ENCODE results near the gene HCN4.

The HCN4 gene

GRCh38 chr15:73293773-73294172 is 75.0 kb downstream of the HCN4 start:
- DNase-seq: no peak

DNA sequence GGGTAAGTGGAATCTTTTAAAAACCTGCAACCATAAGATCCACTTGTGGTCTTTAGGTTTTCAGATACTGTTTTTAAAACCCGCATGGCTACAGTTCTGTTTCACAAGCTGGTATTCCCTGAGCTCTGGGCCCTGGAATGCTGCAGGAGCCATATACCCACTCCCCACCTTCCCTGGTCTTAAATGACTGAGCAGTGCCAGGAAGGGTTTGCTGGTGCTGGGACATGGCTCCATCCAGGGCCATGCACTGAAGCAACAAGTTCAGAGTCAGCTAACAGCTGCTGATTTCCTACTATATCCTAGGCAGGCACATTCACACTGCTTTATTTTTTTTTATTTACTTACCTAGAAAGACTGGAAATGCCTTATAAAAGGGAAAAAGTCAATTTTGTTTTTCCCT is 77.3 kb downstream of the HCN4 start:
- no peak for DNase-seq

DNA sequence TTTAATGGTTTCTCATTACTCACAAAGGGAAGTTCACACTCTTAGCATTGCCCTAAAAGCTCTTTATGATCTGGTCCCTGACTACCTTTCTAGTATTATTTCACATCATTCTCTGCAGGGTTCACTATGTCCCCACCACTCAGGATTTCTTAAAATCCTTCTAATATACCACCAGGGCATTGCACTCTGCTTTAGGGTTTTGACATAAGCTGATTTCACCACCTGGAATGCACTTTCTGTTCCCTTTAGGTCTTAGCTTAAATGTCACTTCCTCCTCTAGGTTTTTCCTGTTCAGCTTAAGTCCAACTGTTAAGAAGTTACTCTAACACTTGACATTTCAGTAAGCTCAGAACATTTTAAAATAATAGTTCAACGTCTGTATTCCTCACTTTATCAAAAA is 81.7 kb downstream of the HCN4 start:
- no peak for DNase-seq

DNA sequence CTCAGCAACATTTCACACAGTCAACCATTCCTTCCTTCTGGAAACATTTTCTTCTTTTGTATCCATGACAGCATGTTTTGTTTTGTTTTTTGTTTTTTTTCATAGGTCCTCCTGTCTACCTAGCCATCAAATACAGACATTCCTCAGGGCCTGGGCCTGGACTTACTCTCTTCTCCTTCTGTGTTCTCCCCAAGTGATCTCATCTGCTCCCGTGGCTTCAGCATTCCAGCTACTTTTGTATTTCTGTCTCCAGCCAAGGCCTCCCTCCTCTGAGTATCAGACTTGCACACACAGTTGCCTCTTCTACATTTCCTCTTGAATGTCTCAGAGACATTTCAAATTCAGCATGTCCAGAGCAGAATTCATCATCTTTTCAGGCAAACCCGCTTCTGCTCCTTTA is 82.4 kb downstream of the HCN4 start:
- DNase-seq: no peak

GRCh38 chr15:73284090-73284716 is 84.6 kb downstream of the HCN4 start:
- peak in 1 of 2 experiments; percentile 38 for DNase-seq

GRCh38 chr15:73283366-73283962 is 85.3 kb downstream of the HCN4 start:
- DNase-seq: no peak

DNA sequence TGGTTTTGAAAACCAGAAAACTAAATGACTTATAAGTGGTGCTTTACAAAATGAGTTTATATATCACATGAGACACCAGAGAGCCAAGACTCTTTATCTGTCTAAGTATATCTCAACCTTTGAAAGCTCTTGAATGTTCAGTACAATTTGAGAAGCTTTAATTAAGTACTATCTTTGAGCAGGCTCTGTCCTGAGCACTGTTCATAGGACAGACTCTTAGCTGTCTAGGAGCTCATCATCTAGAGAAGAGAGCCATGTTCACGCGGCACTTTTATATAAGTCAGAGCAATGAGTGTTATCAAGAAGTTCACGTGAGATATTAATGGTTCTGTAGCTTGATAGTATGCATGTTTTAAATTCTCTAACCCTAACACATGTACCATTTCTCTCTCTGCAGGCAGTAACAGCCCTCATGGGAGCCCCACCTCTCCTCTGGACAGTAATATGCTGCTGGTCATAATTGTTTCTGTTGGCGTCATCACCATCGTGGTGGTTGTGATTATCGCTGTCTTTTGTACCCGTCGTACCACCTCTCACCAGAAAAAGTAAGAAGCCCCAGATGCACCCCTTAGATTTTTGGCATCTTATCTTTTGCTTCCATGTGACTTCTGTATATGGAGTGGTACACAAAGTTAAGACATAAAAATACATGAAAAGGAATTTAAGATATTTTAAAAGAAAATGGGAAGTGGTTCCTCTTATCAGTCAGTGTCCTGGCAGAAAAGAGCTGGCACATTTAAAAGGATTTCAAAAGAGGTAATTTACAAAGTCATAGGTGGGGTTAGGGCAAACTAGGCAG is 86.0 kb downstream of the HCN4 start:
- DNase-seq: no peak

DNA sequence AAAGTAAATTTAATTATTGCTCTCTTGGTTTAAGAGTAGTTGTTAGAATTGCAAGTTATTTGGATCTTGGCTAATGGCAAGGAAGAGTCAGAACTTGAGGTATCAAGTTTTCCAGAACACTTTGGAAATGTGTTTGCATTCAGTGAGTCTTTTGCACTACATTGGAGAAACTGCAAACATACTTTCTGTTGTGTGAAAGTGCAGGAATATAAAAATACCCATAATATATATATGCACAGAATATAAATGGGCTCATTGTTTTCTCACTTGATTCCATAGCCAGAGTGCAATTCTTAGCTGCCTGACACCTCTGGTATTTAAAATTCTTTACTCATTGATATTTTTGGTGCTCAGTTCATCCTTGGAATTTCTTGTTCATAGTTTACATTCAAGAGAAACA is 92.9 kb downstream of the HCN4 start:
- DNase-seq: no peak

DNA sequence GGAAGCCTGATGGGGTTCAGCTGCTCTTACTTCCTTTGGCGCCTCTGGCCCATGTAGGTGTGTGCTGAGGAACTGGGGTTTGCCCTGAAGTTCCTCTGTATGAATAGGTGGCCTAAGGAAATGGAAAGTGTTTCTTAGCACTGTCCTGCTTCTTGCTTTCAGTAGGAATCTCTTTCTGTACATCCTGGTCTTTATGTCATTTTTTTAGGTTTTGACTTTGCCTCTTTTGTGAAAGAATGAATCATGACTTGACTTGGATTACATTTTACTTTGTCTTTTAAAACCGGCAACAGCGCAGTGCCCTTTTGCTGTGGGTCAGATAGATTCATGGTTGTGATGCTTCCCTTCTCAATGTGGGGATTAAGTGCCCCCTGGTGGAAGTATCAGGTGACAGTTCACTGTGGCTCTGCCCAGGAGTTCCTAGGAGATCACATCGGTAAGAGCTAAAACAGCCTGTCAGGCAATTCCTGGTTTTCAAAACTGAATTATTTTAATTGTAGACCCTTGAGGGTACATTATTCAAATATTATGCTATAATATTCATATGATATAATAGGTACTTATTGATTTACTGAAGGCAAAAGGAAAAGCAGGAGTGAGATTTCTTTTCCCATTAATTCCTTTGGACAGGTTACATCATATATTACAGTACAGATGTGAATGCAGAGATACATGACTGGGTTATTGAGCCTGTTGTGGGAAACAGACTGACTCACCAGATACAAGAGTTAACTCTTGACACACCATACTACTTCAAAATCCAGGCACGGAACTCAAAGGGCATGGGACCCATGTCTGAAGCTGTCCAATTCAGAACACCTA is 95.4 kb downstream of the HCN4 start:
- DNase-seq: peak in 1 of 2 experiments; percentile 40

DNA sequence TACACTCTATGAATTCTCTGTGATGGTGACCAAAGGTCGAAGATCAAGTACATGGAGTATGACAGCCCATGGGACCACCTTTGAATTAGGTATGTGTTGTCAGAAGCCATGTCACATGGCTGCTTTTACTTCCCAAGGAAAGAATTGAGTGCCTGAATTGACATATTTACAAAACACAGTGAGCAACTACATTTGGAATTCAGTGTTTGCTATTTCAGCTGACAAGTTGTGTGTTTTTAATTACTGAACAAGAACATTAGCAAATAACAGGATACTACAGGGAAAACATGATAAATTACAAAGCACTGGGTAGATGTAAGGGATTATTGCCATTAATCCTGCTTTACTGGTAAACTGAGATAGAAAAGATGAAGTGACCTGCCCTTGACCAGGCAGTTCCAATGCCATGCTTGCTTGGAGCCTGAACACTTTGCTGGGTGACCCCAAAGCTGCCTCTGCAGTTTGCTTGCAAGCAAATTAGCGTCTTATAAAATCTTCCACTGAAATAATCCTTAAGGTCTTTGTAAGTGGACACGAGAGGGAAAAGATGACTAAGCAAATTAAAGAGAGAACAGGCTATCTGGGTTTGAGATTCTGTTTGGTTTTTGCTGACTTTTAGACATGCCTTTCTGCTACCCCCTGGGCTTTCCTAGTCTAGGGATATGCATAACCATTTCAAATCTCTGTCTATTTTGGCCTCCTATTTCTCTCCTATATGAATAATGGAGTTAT is 98.2 kb downstream of the HCN4 start:
- no peak for DNase-seq

Data from SW 1271 (cell line).